GM12878 (cell line): ENCODE measurements around the gene SCYGR1. TPM values are rescaled to one million over a fixed set of nuclear protein-coding genes. Genes with fewer than 3 reads are reported as not detected.

ENCODE experiments used
- ATAC-seq: fragments of 200-7000 bp; cut with Tn5 transposase; 3 replicates; pipeline ENCODE4 v1.9.1; 2020; ENCODE audit warnings: mild to moderate bottlenecking, moderate library complexity
- BruUV-seq: library from RNA; stranded (reverse); fragments of 400-500 nt; replicated peaks from 2 replicates; lab custom pipeline; 2021; lab: Mats Ljungman, UMichigan
- CTCF ChIA-PET: fragments of 300-600 bp; sonication (Branson Sonifier 250); formaldehyde crosslinking; extraction: SDS; loops from one replicate; lab custom pipeline; 2021; ENCODE audit warnings: inconsistent platforms; lab: Yijun Ruan, JAX
- POLR2A ChIA-PET: fragments of 350-600 bp; formaldehyde crosslinking; extraction: SDS; loops from one replicate; lab custom pipeline; 2021; ENCODE audit warnings: inconsistent platforms; lab: Charles Lee
- RAD21 ChIA-PET: fragments of 300-600 bp; sonication (Branson Sonifier 250); formaldehyde crosslinking; loops from one replicate; lab custom pipeline; 2023; ENCODE audit warnings: antibody characterized with exemption; ENCODE audit not compliant: unreplicated experiment; lab: Charles Lee
- SMC1A ChIA-PET: fragments of 300-600 bp; sonication (Branson Sonifier 250); formaldehyde crosslinking; loops from one replicate; lab custom pipeline; 2023; ENCODE audit not compliant: unreplicated experiment, uncharacterized antibody; lab: Charles Lee
- DNase-seq: peaks from one replicate; pipeline ENCODE4 v3.0.0-alpha.2; 2011; ENCODE audit warnings: low read depth, low spot score
- FAIRE-seq: peaks from 3 replicates; lab custom pipeline; 2011; peaks lifted over from hg19 to GRCh38; lab: Jason Lieb, UNC
- H2AFZ ChIP-seq: 2 replicates; pipeline ENCODE4 v1.6.0; 2011; ENCODE audit warnings: low read depth, low read length, control low read depth; ENCODE audit not compliant: control insufficient read depth
- H3K27ac ChIP-seq: 2 replicates; pipeline ENCODE4 v1.5.1; 2011; ENCODE audit warnings: control low read depth; ENCODE audit not compliant: control insufficient read depth, insufficient read depth
- H3K27me3 ChIP-seq, 2 experiments: replicated peaks in 1 of 2; 2 replicates each; pipeline versions ENCODE4 v1.6.0 to v1.6.1; 2011; ENCODE audit warnings: low read length in 1 of 2; ENCODE audit not compliant: control insufficient read depth in 2 of 2, insufficient read depth in 2 of 2
- H3K36me3 ChIP-seq, 2 experiments: 2 replicates each; pipeline ENCODE4 v1.5.1; 2011; ENCODE audit warnings: low read length in 1 of 2; ENCODE audit not compliant: control insufficient read depth in 2 of 2, insufficient read depth in 2 of 2
- H3K4me1 ChIP-seq: 2 replicates; pipeline ENCODE4 v1.6.1; 2011; ENCODE audit warnings: mild to moderate bottlenecking, low read length, moderate library complexity, mixed read lengths; ENCODE audit not compliant: control insufficient read depth, insufficient read depth
- H3K4me2 ChIP-seq: 2 replicates; pipeline ENCODE4 v1.6.0; 2011; ENCODE audit warnings: control low read depth; ENCODE audit not compliant: control insufficient read depth, insufficient read depth
- H3K4me3 ChIP-seq: fragments of 200-600 bp; sonication (generic); 2 replicates; pipeline ENCODE4 v1.5.1; 2016
- H3K79me2 ChIP-seq: 2 replicates; pipeline ENCODE4 v1.6.0; 2011; ENCODE audit warnings: low read length; ENCODE audit not compliant: control insufficient read depth, insufficient read depth
- H3K9ac ChIP-seq: 2 replicates; pipeline ENCODE4 v1.8.0; 2011; ENCODE audit warnings: low read length, control low read depth, mixed read lengths; ENCODE audit not compliant: control insufficient read depth, insufficient read depth
- H3K9me3 ChIP-seq: replicated peaks from 3 replicates; pipeline ENCODE4 v1.5.1; 2011; ENCODE audit warnings: mild to moderate bottlenecking, low read length; ENCODE audit not compliant: control insufficient read depth, insufficient read depth
- H4K20me1 ChIP-seq: 2 replicates; pipeline ENCODE4 v1.6.0; 2011; ENCODE audit not compliant: control insufficient read depth, insufficient read depth
- ATF7 ChIP-seq: fragments of 450-650 bp; IDR thresholded peaks from 2 replicates; pipeline ENCODE4 v1.6.1; 2016; ENCODE audit warnings: low read depth, mild to moderate bottlenecking
- BCL11A ChIP-seq: IDR thresholded peaks from 2 replicates; pipeline ENCODE4 v1.6.1; 2011; ENCODE audit warnings: low read depth, low read length
- CEBPZ ChIP-seq: fragments of 150-350 bp; IDR thresholded peaks from 2 replicates; pipeline ENCODE4 v1.6.1; 2016; ENCODE audit warnings: low read depth, low read length
- DPF2 ChIP-seq: fragments of 450-650 bp; IDR thresholded peaks from 2 replicates; pipeline ENCODE4 v1.6.1; 2017; ENCODE audit warnings: mild to moderate bottlenecking
- EP300 ChIP-seq, 2 experiments: fragments of 150-350 bp in 1 of 2; IDR thresholded peaks; 2 replicates each; pipeline ENCODE4 v1.6.1; 2011 to 2012; ENCODE audit warnings: low read depth in 2 of 2, low read length in 2 of 2, borderline replicate concordance in 1 of 2, improper control_type of control experiment in 1 of 2, inconsistent platforms in 1 of 2; ENCODE audit not compliant: control insufficient read depth in 1 of 2
- GATAD2B ChIP-seq: fragments of 450-650 bp; conservative IDR thresholded peaks from 2 replicates; pipeline ENCODE4 v1.6.1; 2017; ENCODE audit warnings: low read depth, mild to moderate bottlenecking, moderate library complexity
- IKZF1 ChIP-seq: fragments of 450-650 bp; conservative IDR thresholded peaks from 2 replicates; pipeline ENCODE4 v1.6.1; 2017; ENCODE audit warnings: antibody characterized with exemption, mild to moderate bottlenecking
- IKZF2 ChIP-seq, 2 experiments: fragments of 450-650 bp; IDR thresholded peaks; 2 replicates each; pipeline ENCODE4 v1.6.1; 2017; ENCODE audit warnings: mild to moderate bottlenecking in 2 of 2, moderate library complexity in 2 of 2
- MEF2B ChIP-seq: fragments of 450-650 bp; IDR thresholded peaks from 2 replicates; pipeline ENCODE4 v1.6.1; 2018; ENCODE audit warnings: mild to moderate bottlenecking, moderate library complexity; ENCODE audit not compliant: partially characterized antibody, poor library complexity, severe bottlenecking
- MTA2 ChIP-seq: fragments of 450-650 bp; IDR thresholded peaks from 2 replicates; pipeline ENCODE4 v1.6.1; 2016; ENCODE audit warnings: low read depth, mild to moderate bottlenecking, moderate library complexity
- NBN ChIP-seq: fragments of 450-650 bp; IDR thresholded peaks from 2 replicates; pipeline ENCODE4 v1.6.1; 2016
- NFIC ChIP-seq: IDR thresholded peaks from 2 replicates; pipeline ENCODE4 v1.6.1; 2012; ENCODE audit warnings: low read depth, mild to moderate bottlenecking, inconsistent platforms, low read length, moderate library complexity
- NR2C2 ChIP-seq: IDR thresholded peaks from 2 replicates; pipeline ENCODE4 v1.6.1; 2011; ENCODE audit warnings: borderline replicate concordance, low read depth; ENCODE audit not compliant: control insufficient read depth, insufficient read length
- PKNOX1 ChIP-seq: fragments of 450-650 bp; IDR thresholded peaks from 2 replicates; pipeline ENCODE4 v1.6.1; 2016; ENCODE audit warnings: mild to moderate bottlenecking
- RAD51 ChIP-seq: fragments of 450-650 bp; IDR thresholded peaks from 2 replicates; pipeline ENCODE4 v1.6.1; 2016; ENCODE audit warnings: moderate library complexity, mild to moderate bottlenecking, inconsistent platforms
- RELB ChIP-seq: fragments of 450-650 bp; IDR thresholded peaks from 2 replicates; pipeline ENCODE4 v1.6.1; 2017; ENCODE audit warnings: low read depth, mild to moderate bottlenecking, moderate library complexity
- STAT1 ChIP-seq: fragments of 450-650 bp; conservative IDR thresholded peaks from 2 replicates; pipeline ENCODE4 v1.6.1; 2014; ENCODE audit warnings: antibody characterized with exemption, mild to moderate bottlenecking
- TAF1 ChIP-seq: IDR thresholded peaks from 2 replicates; pipeline ENCODE4 v1.6.1; 2011; ENCODE audit warnings: mild to moderate bottlenecking, low read depth, low read length, borderline replicate concordance
- ZNF384 ChIP-seq: IDR thresholded peaks from 2 replicates; pipeline ENCODE4 v1.6.1; 2012; ENCODE audit warnings: low read depth, mild to moderate bottlenecking, low read length, improper control_type of control experiment, borderline replicate concordance
- WGBS: methylation state at CpG from one replicate; pipeline ENCODE4 v1.1.6; 2016; ENCODE audit warnings: low lambda C conversion rate; ENCODE audit not compliant: insufficient replicate concordance, insufficient coverage; ENCODE audit errors: missing lambda C conversion rate; 5-methylcytosine and 5-hydroxymethylcytosine counted together
- in situ Hi-C: fragments of 300-500 bp; cut with MboI; formaldehyde crosslinking; loops from 9 replicates; pipeline ENCODE4 v1.14.3; 2018; ENCODE audit warnings: mixed read lengths
- intact Hi-C: fragments of 100-400 bp; cut with micrococcal nuclease; formaldehyde crosslinking; loops from one replicate; pipeline ENCODE4 v1.14.2; 2022; ENCODE audit not compliant: unreplicated experiment
- polyA plus RNA-seq, 11 experiments: library from polyadenylated mRNA; depleted of rRNA in 4 of 11; unstranded in 6 of 11; stranded (reverse) in 5 of 11; fragments of >200 nt; fragmentation: Nextera tagmentation in 4 of 11; fragmentation: Illumina TruSeq in 1 of 11; extraction: Ambion mirVana in 4 of 11; extraction: Trizol in 1 of 11; gene quantifications; 1 replicate in 1 of 11; 2 replicates in 10 of 11; pipeline versions ENCODE4 v1.2.1 to v1.2.3, GENCODE V29; 2011 to 2016; ENCODE audit warnings: inconsistent platforms in 2 of 11, missing spikeins in 2 of 11, low read depth in 1 of 11
- total RNA-seq, 4 experiments: library from RNA; depleted of rRNA in 3 of 4; stranded (reverse); fragments of >200 nt in 3 of 4; fragmentation: Illumina TruSeq in 1 of 4; extraction: Trizol in 1 of 4; gene quantifications; 2 replicates each; pipeline versions ENCODE4 v1.2.1 to v1.2.3, GENCODE V29; 2013 to 2021

Gene SCYGR1
- total and polyA plus RNA-seq, 10 of the 15 experiments (the other 5 are each of a cell fraction or from before 2014, with no cell fraction given), result not detected

- no peak overlapping the region for H3K4me3 ChIP-seq
- no peak overlapping the region for H2AFZ ChIP-seq
- ChIA-PET SMC1A (interaction anchor here (0.6 to 4.0 kb wide), 10 partner anchors 9 to 1304 kb away, joined by 3 to 13 read pairs (median 10); no protein-coding TSS in a partner anchor), RAD21 (interaction anchor here (0.7 to 1.6 kb wide), 11 partner anchors 12 to 409 kb away, joined by 3 to 4 read pairs (median 3); no protein-coding TSS in a partner anchor), CTCF (interaction anchor here (0.7 to 1.8 kb wide), 7 partner anchors 23 to 136 kb away, joined by 3 to 5 read pairs (median 3); no protein-coding TSS in a partner anchor), POLR2A (interaction anchor here (0.6 to 1.2 kb wide), 4 partner anchors 12 to 355 kb away, joined by 3 to 5 read pairs (median 4); no protein-coding TSS in a partner anchor)
- H4K20me1 ChIP-seq, result no peaks in the 10 kb centered on the region
- no TSS peak for BruUV-seq
- intact Hi-C loops (no loop called here), in situ Hi-C loops (no loop called here)
- H3K36me3 ChIP-seq, result no peaks in the 10 kb centered on the region
- FAIRE-seq (no peak), DNase-seq (no peak), ATAC-seq (peak; percentile 87)
- H3K9me3 ChIP-seq, result no peaks in the 10 kb centered on the region
- no peak overlapping the region for H3K4me2 ChIP-seq
- H3K9ac ChIP-seq, result no peak overlapping the region
- no peaks in the 10 kb centered on the region for H3K4me1 ChIP-seq
- 94% methylated on average over 6 of the region's 6 CpGs for WGBS
- H3K27ac ChIP-seq, result no peak overlapping the region
- H3K27me3 ChIP-seq, result no peaks in the 10 kb centered on the region
- no peaks in the 10 kb centered on the region for H3K79me2 ChIP-seq
- TF ChIP-seq TAF1 (no peak), ZNF384 (peak; percentile 39; the same call in 1 of the 2 replicates), DPF2 (peak; percentile 69; the same call in 1 of the 2 replicates), RELB (peak; percentile 67; the same call in 1 of the 2 replicates), BCL11A (peak; percentile 40; the same call in 1 of the 2 replicates), STAT1 (no peak), NR2C2 (no peak), IKZF1 (peak; percentile 76), CEBPZ (no peak), GATAD2B (0 out of 2 replicates have a peak, but pooled peaks have one; percentile 46), IKZF2 (IDR thresholded peaks at IDR 0.05) (peak; percentile 76 to 82; a peak in 3 of 4 replicates), MEF2B (peak; percentile 49), NBN (no peak), ATF7 (peak; percentile 47; the same call in 1 of the 2 replicates), PKNOX1 (no peak), RAD51 (peak; percentile 21; the same call in 1 of the 2 replicates), EP300 (IDR thresholded peaks at IDR 0.05; ENCODE audit: borderline replicate concordance in 1 of 2, control insufficient read depth in 1 of 2, low read depth in 2 of 2, low read length in 2 of 2) (peak; percentile 42 to 57; a peak in 2 of 4 replicates), NFIC (peak; percentile 54; the same call in 1 of the 2 replicates), MTA2 (peak; percentile 86)
Measured at GRCh38 chr2:227374158-227374557, 13.6 kb downstream of the SCYGR1 start.
